Measurements from ENCODE around the gene LMF2.

DNA sequence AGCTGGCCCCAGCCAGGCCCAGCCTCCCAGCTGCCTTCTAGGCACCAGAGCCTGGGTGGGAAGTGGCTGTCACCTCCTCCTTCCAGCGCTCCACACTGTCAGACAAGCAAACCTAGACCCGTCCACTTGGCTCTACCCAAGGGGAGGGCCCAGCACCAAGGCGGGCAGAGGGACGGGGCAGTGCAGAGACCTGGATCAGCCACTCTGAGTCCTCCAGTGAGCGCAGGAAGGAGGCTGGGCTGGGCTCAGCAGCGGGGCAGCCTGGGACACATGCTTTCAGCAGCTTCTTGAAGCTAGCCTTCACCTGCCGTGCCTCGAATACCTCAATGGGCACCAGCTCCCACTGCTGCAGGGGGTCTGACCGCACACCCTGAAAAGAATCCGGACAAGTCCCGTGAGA is 51.5 kb downstream of the LMF2 start:
- TF ChIP-seq CTCF (conservative IDR thresholded peaks at IDR 0.05; ENCODE audit: low read length) (no peak), EZH2phosphoT487 (IDR thresholded peaks at IDR 0.05; ENCODE audit: borderline replicate concordance, low read depth, low read length) (no peak)

All from OCI-LY7 (cell line).